Measurements from ENCODE around the gene LPIN2.
A peak's percentile ranks its signal among the peaks of the same experiment; 100 is the strongest.
"Not testable (repeated sequence)": the region's sequence is repeated elsewhere in the genome, so short reads cannot be mapped to it uniquely, and the experiment has no call there.

Gene LPIN2

DNA sequence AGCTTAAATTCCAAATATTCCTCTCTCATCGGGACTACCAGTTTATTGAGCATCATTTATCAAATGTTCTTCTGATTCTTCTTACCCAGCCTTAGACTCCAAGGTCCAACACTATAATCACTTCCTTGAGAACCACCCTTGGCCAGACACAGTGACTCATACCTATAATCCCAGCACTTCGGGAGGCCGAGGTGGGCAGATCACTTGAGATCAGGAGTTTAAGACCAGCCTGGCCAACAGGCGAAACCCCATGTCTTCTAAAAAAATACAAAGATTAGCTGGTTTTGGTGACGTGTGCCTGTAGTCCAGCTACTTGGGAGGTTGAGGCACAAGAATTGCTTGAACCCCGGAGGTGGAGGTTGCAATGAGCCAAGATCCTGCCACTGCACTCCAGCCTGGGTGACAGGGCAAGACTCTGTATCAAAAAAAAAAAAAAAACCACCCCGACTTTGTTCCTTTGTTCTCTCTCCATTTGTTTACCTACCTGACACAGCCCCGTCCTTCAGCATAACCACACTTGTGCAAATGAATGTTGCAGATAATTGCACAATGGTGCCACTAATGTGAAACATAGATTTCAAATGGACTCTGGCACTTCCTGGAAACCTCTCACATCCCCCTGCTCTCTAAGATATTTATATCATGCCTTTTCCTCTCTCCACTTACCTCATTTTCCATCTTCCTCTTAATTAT, 38.9 kb upstream of the LPIN2 start:
- DNase-seq: no peak
- TF ChIP-seq GATA1 (IDR thresholded peaks at IDR 0.05; ENCODE audit: low read depth, low read length) (no peak), POLR2A (IDR thresholded peaks at IDR 0.05; ENCODE audit: low read length) (no peak)

GRCh38 chr18:3049897-3050454, 37.0 kb upstream of the LPIN2 start:
- DNase-seq: not testable (repeated sequence)

DNA sequence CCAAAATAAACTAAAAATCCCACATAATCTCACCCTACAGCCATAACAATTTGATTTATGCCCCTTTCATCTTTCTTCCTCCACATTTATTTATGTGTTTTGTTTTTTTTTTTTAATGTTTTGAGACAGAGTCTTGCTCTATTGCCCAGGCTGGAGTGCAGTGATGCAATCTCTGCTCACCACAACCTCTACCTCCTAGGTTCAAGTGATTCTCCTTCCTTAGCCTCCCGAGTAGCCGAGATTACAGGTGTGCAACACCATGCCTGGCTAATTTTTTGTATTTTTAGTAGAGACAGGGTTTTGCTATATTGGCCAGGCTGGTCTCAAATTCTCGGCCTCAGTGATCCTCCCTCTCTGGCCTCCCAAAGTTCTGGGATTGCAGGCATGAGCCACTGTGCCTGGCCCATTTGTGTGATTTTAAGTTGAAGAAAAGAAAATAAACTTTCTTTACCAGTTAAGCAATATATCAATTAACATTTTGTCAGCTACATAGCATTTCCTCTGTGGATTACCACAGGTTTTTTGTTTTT, 35.9 kb upstream of the LPIN2 start:
- DNase-seq: no peak
- TF ChIP-seq POLR2A (IDR thresholded peaks at IDR 0.05; ENCODE audit: low read length): no peak
- no peak for TF ChIP-seq GATA1 (IDR thresholded peaks at IDR 0.05; ENCODE audit: low read depth, low read length)

DNA sequence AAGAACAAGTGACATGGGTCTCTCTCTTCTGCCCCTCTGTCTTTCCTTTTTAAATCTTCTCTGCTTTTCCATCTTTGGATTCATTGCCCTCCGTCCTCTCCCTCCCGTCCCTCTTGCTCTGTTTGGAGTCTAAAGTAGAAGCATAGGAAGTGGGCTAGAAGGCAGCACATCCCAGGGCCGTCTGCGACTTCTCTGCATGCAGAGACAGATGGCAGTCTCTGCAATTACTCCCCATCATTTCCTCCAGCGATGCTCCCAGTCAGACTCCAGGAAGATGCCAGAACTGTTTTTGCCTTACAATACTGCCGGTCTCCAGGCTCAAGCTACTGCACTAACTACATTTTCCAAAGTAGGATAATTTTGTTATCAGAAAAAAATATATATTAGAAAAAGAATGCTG, 35.2 kb upstream of the LPIN2 start:
- TF ChIP-seq POLR2A (IDR thresholded peaks at IDR 0.05; ENCODE audit: low read length) (no peak), GATA1 (IDR thresholded peaks at IDR 0.05; ENCODE audit: low read depth, low read length) (no peak)
- no peak for DNase-seq

- no peak for DNase-seq
- no peak for TF ChIP-seq POLR2A (IDR thresholded peaks at IDR 0.05; ENCODE audit: low read length)
- TF ChIP-seq GATA1 (IDR thresholded peaks at IDR 0.05; ENCODE audit: low read depth, low read length): no peak
These were observed 33.4 kb upstream of the LPIN2 start for GRCh38 chr18:3046216-3046808.

DNA sequence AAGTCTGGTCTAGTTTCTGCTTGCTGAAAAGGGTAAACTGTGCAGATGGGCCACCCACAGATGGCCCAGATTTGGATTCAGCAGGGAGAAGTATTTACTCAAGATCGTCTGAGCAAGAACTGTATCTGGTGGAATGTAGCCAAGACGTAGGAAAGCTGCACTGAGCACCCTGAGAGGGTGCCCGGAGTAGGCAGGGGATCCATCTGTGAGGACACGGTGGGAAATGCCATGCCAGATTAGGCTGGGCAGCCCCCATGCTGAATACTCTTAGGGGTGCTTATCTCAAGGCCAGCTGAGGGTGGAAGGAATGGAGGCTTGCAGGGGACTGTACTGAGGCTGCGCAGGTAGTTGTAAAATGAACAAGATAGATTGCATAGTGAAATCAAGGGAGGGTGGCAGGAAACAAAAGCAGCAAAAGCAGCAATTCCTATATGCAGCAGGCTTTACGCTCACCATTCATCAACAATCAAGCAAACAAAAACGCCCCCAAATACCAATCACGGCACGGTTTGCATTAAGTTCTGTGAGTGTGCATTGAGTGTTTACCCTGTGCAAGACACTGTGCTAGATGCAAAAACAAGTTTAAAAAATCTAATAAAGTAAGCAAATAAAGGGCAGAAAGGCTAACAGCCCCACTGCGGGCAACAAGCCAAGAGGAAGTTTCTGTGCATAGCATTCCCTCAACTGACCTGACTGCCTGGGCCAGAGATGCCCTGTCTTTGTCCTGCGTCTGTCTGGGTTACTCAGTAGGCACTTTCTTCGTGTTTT, 32.2 kb upstream of the LPIN2 start:
- DNase-seq: no peak
- TF ChIP-seq POLR2A (IDR thresholded peaks at IDR 0.05; ENCODE audit: low read length): no peak
- no peak for TF ChIP-seq GATA1 (IDR thresholded peaks at IDR 0.05; ENCODE audit: low read depth, low read length)

DNA sequence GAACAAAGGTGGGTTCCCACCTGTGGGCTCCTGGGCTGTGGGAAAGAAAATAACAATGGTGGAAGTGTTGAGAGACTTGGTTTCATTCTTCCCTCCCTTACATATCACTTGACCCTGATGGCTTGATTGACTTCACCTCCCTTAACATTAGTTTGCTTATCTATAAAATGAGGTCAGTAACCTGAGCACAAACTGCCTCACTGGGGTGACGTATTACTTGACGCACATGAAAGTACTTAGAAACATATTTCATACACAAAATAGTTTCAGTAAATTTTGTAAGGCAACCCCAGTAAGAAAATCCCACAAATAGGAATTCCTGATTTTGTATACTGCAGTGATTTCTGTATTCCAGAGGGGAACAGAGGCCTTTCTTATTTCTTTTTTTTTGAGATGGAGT, 29.4 kb upstream of the LPIN2 start:
- no peak for DNase-seq
- TF ChIP-seq GATA1 (IDR thresholded peaks at IDR 0.05; ENCODE audit: low read depth, low read length) (no peak), POLR2A (IDR thresholded peaks at IDR 0.05; ENCODE audit: low read length) (no peak)

- no peak for DNase-seq
- TF ChIP-seq POLR2A (IDR thresholded peaks at IDR 0.05; ENCODE audit: low read length): no peak
- no peak for TF ChIP-seq GATA1 (IDR thresholded peaks at IDR 0.05; ENCODE audit: low read depth, low read length)
These were observed 28.9 kb upstream of the LPIN2 start for GRCh38 chr18:3041843-3042242.

DNA sequence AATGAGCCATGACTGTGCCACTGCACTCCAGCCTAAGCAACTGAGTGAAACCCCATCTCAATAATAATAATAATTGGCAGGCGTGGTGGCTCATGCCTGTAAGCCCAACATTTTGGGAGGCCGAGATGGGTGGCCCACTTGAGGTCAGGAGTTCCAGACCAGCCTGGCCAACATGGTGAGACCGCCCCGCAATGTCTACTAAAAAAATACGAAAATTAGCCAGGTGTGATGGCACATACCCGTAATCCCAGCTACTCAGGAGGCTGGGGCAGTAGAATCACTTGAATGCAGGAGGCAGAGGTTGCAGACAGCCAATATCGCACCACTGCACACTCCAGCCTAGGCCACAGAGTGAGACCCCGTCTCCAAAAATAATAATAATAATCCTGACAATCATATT, 27.9 kb upstream of the LPIN2 start:
- no peak for TF ChIP-seq POLR2A (IDR thresholded peaks at IDR 0.05; ENCODE audit: low read length)
- no peak for TF ChIP-seq GATA1 (IDR thresholded peaks at IDR 0.05; ENCODE audit: low read depth, low read length)
- DNase-seq: no peak

DNA sequence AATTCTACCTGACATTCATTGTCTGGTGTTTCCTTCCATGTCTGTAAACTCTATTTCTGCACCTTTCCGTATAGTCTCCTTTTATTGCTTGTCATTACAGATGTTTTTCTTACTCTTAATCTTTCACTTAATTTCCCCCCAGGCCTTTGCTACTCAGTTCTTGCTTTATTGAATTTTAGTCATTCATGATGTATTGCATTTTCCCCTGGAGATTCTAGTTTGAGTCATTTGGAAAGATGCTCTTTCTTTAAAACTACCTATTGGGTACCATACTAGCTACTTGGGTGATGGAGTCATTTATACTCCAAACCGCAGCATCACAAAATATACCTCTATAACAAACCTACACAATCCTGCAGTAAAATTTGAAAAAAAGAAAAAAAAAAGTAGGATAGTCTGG, 27.2 kb upstream of the LPIN2 start:
- TF ChIP-seq POLR2A (IDR thresholded peaks at IDR 0.05; ENCODE audit: low read length): no peak
- no peak for TF ChIP-seq GATA1 (IDR thresholded peaks at IDR 0.05; ENCODE audit: low read depth, low read length)
- no peak for DNase-seq

DNA sequence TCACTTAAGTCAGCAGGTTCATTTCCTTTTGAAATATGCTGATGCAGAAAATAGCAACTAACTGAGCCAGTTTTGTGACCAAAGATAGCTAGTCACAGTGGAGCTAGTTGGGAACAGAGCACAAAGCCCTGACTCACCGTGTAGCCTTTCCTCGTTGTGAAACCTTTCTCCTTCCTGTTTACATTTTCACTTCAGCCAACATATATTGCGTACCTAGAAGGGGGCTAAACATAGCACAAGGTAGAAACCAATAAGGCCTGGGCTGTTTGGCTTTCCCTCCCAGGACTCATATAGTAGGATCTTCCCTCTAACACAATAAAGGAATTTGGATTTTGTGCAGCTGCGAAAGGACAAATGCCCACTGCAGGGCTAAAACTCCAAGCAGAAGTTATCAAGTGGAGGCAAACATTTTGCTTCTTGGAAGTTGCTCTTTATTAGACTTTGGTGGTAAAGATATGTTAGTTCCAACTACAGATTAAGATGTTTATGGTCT, 24.5 kb upstream of the LPIN2 start:
- TF ChIP-seq GATA1 (IDR thresholded peaks at IDR 0.05; ENCODE audit: low read depth, low read length) (no peak), POLR2A (IDR thresholded peaks at IDR 0.05; ENCODE audit: low read length) (no peak)
- DNase-seq: peak; percentile 50 to 72

- no peak for DNase-seq
- TF ChIP-seq GATA1 (IDR thresholded peaks at IDR 0.05; ENCODE audit: low read depth, low read length) (no peak), POLR2A (IDR thresholded peaks at IDR 0.05; ENCODE audit: low read length) (no peak)
These were observed 23.2 kb upstream of the LPIN2 start for GRCh38 chr18:3036108-3036507.

- DNase-seq: no peak
- TF ChIP-seq POLR2A (IDR thresholded peaks at IDR 0.05; ENCODE audit: low read length) (no peak), GATA1 (IDR thresholded peaks at IDR 0.05; ENCODE audit: low read depth, low read length) (no peak)
These were observed 22.7 kb upstream of the LPIN2 start for GRCh38 chr18:3035635-3036034.

DNA sequence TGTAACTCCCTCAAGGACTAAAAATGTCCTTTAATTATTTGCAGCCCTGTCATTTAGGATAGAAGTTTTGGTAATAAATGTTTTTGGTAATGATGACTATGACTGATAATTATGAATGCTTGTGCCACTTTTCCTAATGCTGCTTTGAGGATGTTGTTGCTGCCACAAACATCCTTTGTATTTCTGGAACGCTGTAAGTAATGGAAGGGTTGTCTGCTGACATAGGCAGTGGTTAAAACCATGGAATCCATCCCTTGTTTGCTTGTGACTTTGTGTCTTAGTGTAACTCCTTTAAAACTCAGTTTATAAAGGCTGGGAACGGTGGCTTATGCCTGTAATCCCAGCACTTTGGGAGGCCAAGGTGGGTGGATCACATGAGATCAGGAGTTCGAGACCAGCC, 19.8 kb upstream of the LPIN2 start:
- TF ChIP-seq POLR2A (IDR thresholded peaks at IDR 0.05; ENCODE audit: low read length) (no peak), GATA1 (IDR thresholded peaks at IDR 0.05; ENCODE audit: low read depth, low read length) (no peak)
- DNase-seq: no peak

All from erythroblast (primary cell).